GM19025 (cell line): ENCODE data around the gene SLC26A8.
"Not testable (repeated sequence)": the region's sequence is repeated elsewhere in the genome, so short reads cannot be mapped to it uniquely, and the experiment has no call there.

ENCODE experiments used
- ATAC-seq: cut with Tn5 transposase; IDR thresholded peaks from one replicate; pipeline ENCODE4 v1.9.1; 2021; ENCODE audit warnings: mild to moderate bottlenecking, low read depth, moderate library complexity; ENCODE audit not compliant: unreplicated experiment

The SLC26A8 gene

GRCh38 chr6:36020154-36020553, 4.3 kb downstream of the SLC26A8 start:
- ATAC-seq, result no peak

DNA sequence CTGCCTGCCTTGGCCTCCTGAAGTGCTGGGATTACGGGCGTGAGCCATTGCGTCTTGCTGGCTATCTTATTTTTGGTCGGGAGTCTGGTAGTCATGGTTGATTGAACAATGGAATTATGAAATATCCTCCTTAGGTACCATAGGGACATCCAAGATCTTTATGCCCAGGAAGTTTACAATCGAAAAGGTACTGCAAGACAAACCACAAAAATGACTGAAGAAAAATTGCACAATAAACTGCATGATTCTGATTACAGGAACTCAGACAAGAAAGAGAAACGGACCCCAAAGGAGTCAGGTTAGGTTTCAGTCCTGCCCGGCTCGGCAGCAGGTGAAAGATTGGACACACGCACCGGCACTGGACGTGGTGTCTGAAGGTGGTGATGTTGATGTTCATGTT, 5.3 kb downstream of the SLC26A8 start:
- no peak for ATAC-seq

DNA sequence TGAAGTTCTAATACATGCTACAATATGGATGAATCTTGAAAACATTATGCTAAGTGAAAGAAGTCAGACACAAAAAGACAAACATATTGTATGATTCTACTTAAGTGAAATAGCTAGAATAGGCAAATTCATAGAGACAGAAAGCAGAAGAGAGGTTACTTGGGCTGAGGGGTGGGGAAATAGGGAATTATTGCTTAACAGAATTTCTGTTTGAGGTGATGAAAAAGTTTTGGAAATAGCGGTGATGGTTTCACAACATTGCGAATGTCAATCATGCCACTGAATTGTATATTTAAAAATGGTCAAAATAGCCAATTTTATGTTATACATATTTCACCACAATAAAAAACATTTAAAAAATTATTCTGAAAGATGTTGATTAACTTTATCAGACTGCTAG, 6.1 kb downstream of the SLC26A8 start:
- no peak for ATAC-seq

GRCh38 chr6:36015666-36016065, 8.8 kb downstream of the SLC26A8 start:
- no peak for ATAC-seq

GRCh38 chr6:36000451-36000850, 24.0 kb downstream of the SLC26A8 start:
- no peak for ATAC-seq

- no peak for ATAC-seq
Measured at GRCh38 chr6:35993150-35993549, 31.3 kb downstream of the SLC26A8 start.

- not testable (repeated sequence) for ATAC-seq
Measured at GRCh38 chr6:35988047-35988446, 36.4 kb downstream of the SLC26A8 start.

- no peak for ATAC-seq
Measured at GRCh38 chr6:35984701-35985100, 39.7 kb downstream of the SLC26A8 start.

DNA sequence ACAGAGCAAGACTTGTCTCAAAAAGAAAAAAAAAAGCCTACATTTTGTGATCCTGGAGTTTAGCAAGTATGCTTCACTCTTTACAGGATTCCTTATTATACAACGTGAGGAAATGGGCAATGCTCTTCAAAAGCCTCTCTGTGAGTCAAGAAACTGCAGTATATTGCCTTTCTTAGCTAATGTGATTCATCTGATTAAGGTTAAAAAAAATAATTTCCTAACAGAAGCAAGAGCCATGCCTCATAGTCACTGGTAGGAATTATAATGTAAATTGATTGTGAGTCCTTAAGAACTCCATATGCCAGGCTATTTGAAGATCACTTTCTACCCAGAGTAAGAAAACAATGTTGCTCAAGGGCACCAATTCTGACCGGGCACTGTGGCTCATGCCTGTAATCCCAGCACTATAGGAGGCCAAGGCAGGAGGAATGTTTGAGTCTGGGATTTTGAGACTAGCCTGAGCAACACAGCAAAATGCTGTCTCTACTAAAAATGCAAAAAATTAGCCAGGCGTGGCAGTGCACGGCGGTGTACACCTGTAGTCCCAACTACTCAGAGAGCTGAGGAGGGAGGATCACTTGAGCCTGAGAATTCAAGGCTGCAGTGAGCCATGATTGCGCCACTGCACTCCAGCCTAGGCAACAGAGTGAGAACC, 43.3 kb downstream of the SLC26A8 start:
- no peak for ATAC-seq

DNA sequence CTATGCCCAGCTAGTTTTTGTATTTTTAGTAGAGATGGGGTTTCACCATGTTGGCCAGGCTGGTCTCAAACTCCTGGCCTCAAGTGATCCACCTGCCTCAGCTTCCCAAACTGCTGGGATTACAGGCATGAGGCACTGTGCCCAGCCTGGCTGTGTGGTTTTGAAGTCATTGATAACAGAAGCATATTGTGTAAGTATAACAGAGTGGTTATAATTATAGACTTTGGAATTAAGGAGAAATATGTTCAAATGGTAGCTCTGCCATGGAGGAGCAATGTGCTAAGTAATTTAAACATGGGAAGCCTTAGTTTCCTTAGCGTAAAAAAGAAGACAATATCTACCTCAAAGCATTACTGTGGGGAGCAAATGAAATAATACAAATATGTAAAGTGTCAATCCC, 44.3 kb downstream of the SLC26A8 start:
- ATAC-seq, result not testable (repeated sequence)

- no peak for ATAC-seq
Measured at GRCh38 chr6:35977308-35977707, 47.1 kb downstream of the SLC26A8 start.

DNA sequence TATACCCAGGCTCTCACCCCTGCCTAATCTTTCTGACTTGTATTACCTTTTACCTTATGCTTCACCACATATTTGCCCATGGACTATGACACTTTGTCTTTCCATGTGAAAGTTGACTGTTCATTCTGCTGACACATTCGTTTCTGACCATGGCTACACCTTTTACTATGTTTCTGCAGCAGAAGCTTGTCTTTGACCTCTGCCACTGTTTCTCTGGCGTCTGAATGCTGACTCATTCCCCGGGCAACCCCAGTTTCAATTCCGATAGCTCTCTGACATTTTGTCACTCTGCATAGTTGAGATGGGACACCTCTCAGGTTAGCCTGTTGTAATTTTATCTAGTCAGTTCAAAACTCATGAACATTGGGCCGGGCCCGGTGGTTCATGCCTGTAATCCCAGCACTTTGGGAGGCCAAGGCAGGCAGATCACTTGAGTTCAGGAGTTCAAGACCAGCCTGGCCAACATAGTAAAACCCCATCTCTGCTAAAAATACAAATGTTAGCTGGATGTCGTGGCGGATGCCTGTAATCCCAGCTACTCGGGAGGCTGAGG, 50.7 kb downstream of the SLC26A8 start:
- ATAC-seq, result peak; percentile 91

GRCh38 chr6:35972471-35973367, 51.7 kb downstream of the SLC26A8 start:
- no peak for ATAC-seq

DNA sequence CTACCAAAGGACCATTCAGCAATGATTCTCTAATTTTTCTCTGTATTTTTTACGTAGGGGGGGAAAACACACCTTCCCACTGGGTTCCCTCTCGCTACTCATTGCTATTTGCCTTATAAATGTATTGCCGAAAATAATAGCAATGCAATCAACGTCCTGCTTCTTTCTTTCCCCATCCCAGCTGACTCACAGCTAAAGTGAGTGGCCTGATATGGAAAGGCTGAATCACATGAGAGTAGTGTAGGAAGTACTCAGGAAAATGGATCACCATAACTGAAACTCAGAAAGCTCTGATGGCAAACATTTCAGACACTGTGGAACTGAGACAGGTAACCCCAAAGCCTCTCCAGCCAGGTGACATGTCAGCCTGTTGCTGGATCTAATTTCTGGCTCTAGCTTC, 54.3 kb downstream of the SLC26A8 start:
- no peak for ATAC-seq

DNA sequence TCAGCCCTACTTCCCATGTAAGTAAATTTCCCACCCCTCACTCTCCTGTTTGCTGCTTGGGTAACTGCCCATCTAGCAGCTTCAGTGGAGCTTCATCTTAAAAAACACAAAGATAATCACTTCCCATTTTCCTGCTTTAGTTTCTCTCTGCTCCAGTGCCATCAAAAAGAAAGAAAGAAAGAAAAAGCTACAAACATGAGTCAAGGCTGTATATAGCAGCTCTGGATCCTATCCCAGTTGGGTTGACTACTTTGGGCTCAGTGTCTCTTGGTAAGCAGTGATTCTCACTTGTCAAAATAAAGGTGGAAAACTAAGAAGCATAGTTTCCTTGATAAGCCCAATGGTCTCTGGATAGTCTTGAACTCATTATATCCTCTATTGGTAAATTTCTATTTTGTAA, 54.8 kb downstream of the SLC26A8 start:
- ATAC-seq, result no peak

- ATAC-seq, result no peak
Measured at GRCh38 chr6:35968821-35969220, 55.6 kb downstream of the SLC26A8 start.

DNA sequence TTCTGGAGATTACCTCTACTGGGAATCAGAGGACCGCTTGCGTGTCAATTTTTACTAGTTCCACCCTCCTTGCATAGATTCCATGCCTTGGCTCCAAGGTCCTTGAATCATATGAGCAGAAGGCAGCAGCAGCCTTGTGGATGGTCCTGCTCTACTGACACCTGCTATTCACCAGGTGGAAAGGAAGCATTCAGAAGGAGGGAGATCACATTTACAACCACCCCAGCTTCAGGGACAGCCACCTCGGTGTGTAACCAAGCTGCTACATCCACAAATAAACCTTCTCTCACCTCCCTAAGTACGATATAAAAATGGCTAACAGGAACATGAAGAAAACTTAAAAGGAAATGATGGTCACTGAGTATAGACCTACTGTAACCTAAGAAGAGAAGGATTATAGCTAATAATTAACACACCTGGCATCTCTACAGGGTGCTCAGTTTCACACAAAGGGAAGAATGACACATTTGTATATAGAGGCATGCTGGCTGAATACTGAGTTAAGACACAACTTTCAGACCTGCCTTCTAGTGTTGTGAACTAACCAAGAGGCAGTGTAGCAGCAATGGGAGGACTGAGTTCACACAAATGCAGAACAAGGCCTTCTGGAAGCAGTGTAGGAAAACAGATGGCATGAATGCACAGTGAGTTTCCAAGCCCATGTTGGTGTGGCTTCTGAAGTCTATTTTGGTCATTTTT, 57.2 kb downstream of the SLC26A8 start:
- ATAC-seq, result no peak

- no peak for ATAC-seq
Measured at GRCh38 chr6:35962779-35963560, 61.5 kb downstream of the SLC26A8 start.

DNA sequence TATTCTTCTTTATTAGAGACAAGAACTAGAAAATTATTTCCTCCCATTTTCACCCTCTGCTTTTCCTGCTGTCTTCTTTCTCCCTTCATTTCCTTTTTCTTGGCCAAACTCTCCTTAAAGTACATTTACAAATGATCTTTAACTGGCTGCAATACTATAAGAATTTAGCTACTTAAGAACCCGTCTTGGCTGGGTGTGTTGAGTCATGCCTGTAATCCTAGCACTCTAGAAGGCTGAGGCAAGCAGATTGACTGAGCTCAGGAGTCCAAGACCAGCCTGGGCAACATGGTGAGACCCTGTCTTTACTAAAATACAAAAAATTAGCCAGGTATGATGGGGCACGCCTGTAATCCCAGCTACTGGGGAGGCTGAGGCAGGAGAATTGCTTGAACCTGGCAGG, 64.3 kb downstream of the SLC26A8 start:
- ATAC-seq, result no peak

DNA sequence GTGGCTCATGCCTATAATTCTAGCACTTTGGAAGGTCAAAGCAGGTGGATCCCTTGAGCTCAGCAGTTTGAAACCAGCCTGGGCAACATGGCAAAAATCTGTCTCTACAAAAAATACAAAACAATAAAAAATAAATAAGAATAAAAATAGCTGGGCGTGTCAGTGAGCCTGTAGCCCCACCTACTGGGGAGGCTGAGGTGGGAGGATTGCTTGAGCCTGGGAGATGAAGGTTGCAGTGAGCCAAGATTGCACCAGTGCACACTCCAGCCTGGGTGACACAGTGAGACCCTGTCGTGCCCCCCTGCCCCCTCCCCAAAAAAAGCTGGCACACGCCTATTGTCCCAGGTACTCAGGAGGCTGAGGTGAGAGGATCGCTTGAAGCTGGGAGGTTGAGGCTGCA, 68.5 kb downstream of the SLC26A8 start:
- ATAC-seq, result no peak
